GM19240 (cell line): ENCODE results near the gene ZBTB16.

Experiments used
- DNase-seq: peaks from one replicate; pipeline ENCODE4 v3.0.0; 2011; ENCODE audit warnings: low spot score; ENCODE audit not compliant: insufficient read length

Gene ZBTB16

GRCh38 chr11:114083391-114084252 is 24.1 kb downstream of the ZBTB16 start:
- no peak for DNase-seq

GRCh38 chr11:114084414-114084813 is 24.9 kb downstream of the ZBTB16 start:
- no peak for DNase-seq

GRCh38 chr11:114085965-114086793 is 26.7 kb downstream of the ZBTB16 start:
- DNase-seq = no peak

- DNase-seq = no peak
Measured at GRCh38 chr11:114087025-114087424, 27.5 kb downstream of the ZBTB16 start.

- no peak for DNase-seq
Measured at GRCh38 chr11:114088216-114088615, 28.7 kb downstream of the ZBTB16 start.

- DNase-seq = no peak
Measured at GRCh38 chr11:114088836-114089235, 29.3 kb downstream of the ZBTB16 start.

GRCh38 chr11:114089748-114090147 is 30.2 kb downstream of the ZBTB16 start:
- DNase-seq = no peak

- DNase-seq = no peak
Measured at GRCh38 chr11:114090225-114090910, 30.9 kb downstream of the ZBTB16 start.

- DNase-seq = no peak
Measured at GRCh38 chr11:114090976-114091375, 31.5 kb downstream of the ZBTB16 start.

- DNase-seq = no peak
Measured at GRCh38 chr11:114091516-114092397, 32.2 kb downstream of the ZBTB16 start.

GRCh38 chr11:114092478-114092877 is 33.0 kb downstream of the ZBTB16 start:
- no peak for DNase-seq

GRCh38 chr11:114092953-114093352 is 33.4 kb downstream of the ZBTB16 start:
- DNase-seq = no peak

GRCh38 chr11:114094516-114094915 is 35.0 kb downstream of the ZBTB16 start:
- DNase-seq = no peak

- DNase-seq = no peak
Measured at GRCh38 chr11:114095899-114096298, 36.4 kb downstream of the ZBTB16 start.

- no peak for DNase-seq
Measured at GRCh38 chr11:114097832-114098231, 38.3 kb downstream of the ZBTB16 start.

- no peak for DNase-seq
Measured at GRCh38 chr11:114098927-114099326, 39.4 kb downstream of the ZBTB16 start.

GRCh38 chr11:114099392-114100178 is 40.1 kb downstream of the ZBTB16 start:
- no peak for DNase-seq

- DNase-seq = no peak
Measured at GRCh38 chr11:114102993-114103896, 43.7 kb downstream of the ZBTB16 start.

GRCh38 chr11:114105611-114106010 is 46.1 kb downstream of the ZBTB16 start:
- DNase-seq = no peak
